ENCODE measurements around the gene VAV3. TPM values are rescaled to one million over a fixed set of nuclear protein-coding genes. Genes with fewer than 3 reads are reported as not detected.

VAV3 gene
- polyA plus RNA-seq, 1 donor (not counting 4 experiments of a cell fraction or from before 2014, with no cell fraction given): 19.6 TPM

DNA sequence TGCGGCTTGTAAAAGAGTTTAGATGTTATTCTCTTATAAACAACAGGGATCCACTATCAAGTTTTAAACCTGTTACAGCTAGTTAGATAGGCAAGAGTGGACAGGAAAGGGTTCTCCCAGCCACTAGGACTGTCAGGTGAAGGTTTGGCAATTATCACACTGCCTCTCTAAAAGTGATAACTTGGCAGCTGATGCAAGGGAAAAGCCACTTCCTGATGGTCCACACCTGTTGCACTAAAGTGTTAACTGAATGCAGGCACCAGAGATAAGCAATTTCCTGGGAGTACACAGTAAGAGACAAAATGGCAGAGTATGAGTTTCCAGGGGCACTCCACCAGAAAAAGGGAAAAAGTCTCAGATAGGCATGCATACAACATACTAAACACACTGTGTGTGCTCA, 99.4 kb downstream of the VAV3 start:
- TF ChIP-seq, protein P1, sequence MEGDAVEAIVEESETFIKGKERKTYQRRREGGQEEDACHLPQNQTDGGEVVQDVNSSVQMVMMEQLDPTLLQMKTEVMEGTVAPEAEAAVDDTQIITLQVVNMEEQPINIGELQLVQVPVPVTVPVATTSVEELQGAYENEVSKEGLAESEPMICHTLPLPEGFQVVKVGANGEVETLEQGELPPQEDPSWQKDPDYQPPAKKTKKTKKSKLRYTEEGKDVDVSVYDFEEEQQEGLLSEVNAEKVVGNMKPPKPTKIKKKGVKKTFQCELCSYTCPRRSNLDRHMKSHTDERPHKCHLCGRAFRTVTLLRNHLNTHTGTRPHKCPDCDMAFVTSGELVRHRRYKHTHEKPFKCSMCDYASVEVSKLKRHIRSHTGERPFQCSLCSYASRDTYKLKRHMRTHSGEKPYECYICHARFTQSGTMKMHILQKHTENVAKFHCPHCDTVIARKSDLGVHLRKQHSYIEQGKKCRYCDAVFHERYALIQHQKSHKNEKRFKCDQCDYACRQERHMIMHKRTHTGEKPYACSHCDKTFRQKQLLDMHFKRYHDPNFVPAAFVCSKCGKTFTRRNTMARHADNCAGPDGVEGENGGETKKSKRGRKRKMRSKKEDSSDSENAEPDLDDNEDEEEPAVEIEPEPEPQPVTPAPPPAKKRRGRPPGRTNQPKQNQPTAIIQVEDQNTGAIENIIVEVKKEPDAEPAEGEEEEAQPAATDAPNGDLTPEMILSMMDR (optimal IDR thresholded peaks at IDR 0.05 in 1 of 3, IDR thresholded peaks at IDR 0.05 in 1 of 3, conservative IDR thresholded peaks at IDR 0.05 in 1 of 3; ENCODE audit: extremely low read depth in 1 of 3, insufficient read depth in 2 of 3, low read length in 3 of 3): no peak
- no peak for TF ChIP-seq EZH2 (IDR thresholded peaks at IDR 0.05; ENCODE audit: low read length)
- Histone ChIP-seq H4K20me1 (ENCODE audit: control insufficient read depth, extremely low read depth, insufficient read depth, low read length) (no peaks in the 10 kb centered on the region), H3K27me3 (ENCODE audit: control insufficient read depth, extremely low read depth, insufficient read depth, low read length) (peaks cover 4% of the 10 kb centered on the region), H3K79me2 (ENCODE audit: control insufficient read depth, insufficient read depth, low read length) (no peaks in the 10 kb centered on the region), H3K9me1 (ENCODE audit: control insufficient read depth, extremely low read depth, insufficient read depth, low read length) (no peaks in the 10 kb centered on the region), H3K9me3 (ENCODE audit: control insufficient read depth, low read depth, low read length) (no peaks in the 10 kb centered on the region), H2AFZ (ENCODE audit: control insufficient read depth, low read length) (no peak overlapping the region), H3K4me2 (ENCODE audit: control insufficient read depth, extremely low read depth, insufficient read depth, low read depth, low read length) (no peak overlapping the region), H3K9ac (ENCODE audit: control insufficient read depth, extremely low read depth, insufficient read depth, low read length) (no peak overlapping the region), H3K36me3 (ENCODE audit: control insufficient read depth in 2 of 2, extremely low read depth in 1 of 2, insufficient read depth in 2 of 2, low read length in 2 of 2) (no peaks in the 10 kb centered on the region), H3K27ac (ENCODE audit: control insufficient read depth, insufficient read depth, low read length) (no peak overlapping the region), H3K4me1 (ENCODE audit: control insufficient read depth, extremely low read depth, insufficient read depth, low read length) (no peaks in the 10 kb centered on the region), H3K4me3 (ENCODE audit: control insufficient read depth in 2 of 3, extremely low read depth in 1 of 3, insufficient read depth in 2 of 3, low read depth in 1 of 3, low read length in 3 of 3) (no peak overlapping the region)
- DNase-seq (ENCODE audit: low read depth, low spot score) (no peak), FAIRE-seq (no peak)
- dilution Hi-C loops (cut with MboI; ENCODE audit: extremely low pct_ligation_motif_present, low sequenced_read_pairs): no loop called here

- no peaks in the 10 kb centered on the region for H3K79me2 ChIP-seq (ENCODE audit: control insufficient read depth, insufficient read depth, low read length)
- H3K4me2 ChIP-seq (ENCODE audit: control insufficient read depth, extremely low read depth, insufficient read depth, low read depth, low read length): no peak overlapping the region
- no peak for FAIRE-seq
- no peak for TF ChIP-seq EZH2 (IDR thresholded peaks at IDR 0.05; ENCODE audit: low read length)
- TF ChIP-seq, protein P1 (optimal IDR thresholded peaks at IDR 0.05 in 1 of 3, IDR thresholded peaks at IDR 0.05 in 1 of 3, conservative IDR thresholded peaks at IDR 0.05 in 1 of 3; ENCODE audit: extremely low read depth in 1 of 3, insufficient read depth in 2 of 3, low read length in 3 of 3): no peak
- H3K9ac ChIP-seq (ENCODE audit: control insufficient read depth, extremely low read depth, insufficient read depth, low read length): no peak overlapping the region
- H3K9me1 ChIP-seq (ENCODE audit: control insufficient read depth, extremely low read depth, insufficient read depth, low read length): no peaks in the 10 kb centered on the region
- no peaks in the 10 kb centered on the region for H3K9me3 ChIP-seq (ENCODE audit: control insufficient read depth, low read depth, low read length)
- H3K4me3 ChIP-seq (ENCODE audit: control insufficient read depth in 2 of 3, extremely low read depth in 1 of 3, insufficient read depth in 2 of 3, low read depth in 1 of 3, low read length in 3 of 3): no peak overlapping the region
- no peaks in the 10 kb centered on the region for H4K20me1 ChIP-seq (ENCODE audit: control insufficient read depth, extremely low read depth, insufficient read depth, low read length)
- H3K36me3 ChIP-seq (ENCODE audit: control insufficient read depth in 2 of 2, extremely low read depth in 1 of 2, insufficient read depth in 2 of 2, low read length in 2 of 2): no peaks in the 10 kb centered on the region
- H2AFZ ChIP-seq (ENCODE audit: control insufficient read depth, low read length): no peak overlapping the region
- peaks cover 2% of the 10 kb centered on the region for H3K27me3 ChIP-seq (ENCODE audit: control insufficient read depth, extremely low read depth, insufficient read depth, low read length)
- no peak for DNase-seq (ENCODE audit: low read depth, low spot score)
- H3K27ac ChIP-seq (ENCODE audit: control insufficient read depth, insufficient read depth, low read length): no peak overlapping the region
- H3K4me1 ChIP-seq (ENCODE audit: control insufficient read depth, extremely low read depth, insufficient read depth, low read length): no peaks in the 10 kb centered on the region
- dilution Hi-C loops (cut with MboI; ENCODE audit: extremely low pct_ligation_motif_present, low sequenced_read_pairs): no loop called here
Observed at GRCh38 chr1:107863342-107863741, 101.6 kb downstream of the VAV3 start.
